K562 (cell line): ENCODE data around the gene CETN1.

Experiments
- HES1 ChIP-seq: fragments of 450-650 bp; IDR thresholded peaks from 2 replicates; pipeline ENCODE4 v1.6.1; 2016; ENCODE audit warnings: low read depth, mild to moderate bottlenecking, moderate library complexity
- SRF ChIP-seq, 2 experiments: fragments of 250-450, 450-650 bp in 1 of 2; sonication (Bioruptor Pico) in 1 of 2; sonication (generic) in 1 of 2; formaldehyde crosslinking; IDR thresholded peaks; 2 replicates each; pipeline versions ENCODE4 v1.5.0 to v1.5.1; 2020 to 2022; ENCODE audit warnings: mild to moderate bottlenecking in 1 of 2, missing genetic modification reagents in 1 of 2

GRCh38 chr18:612156-612555 lies 32.0 kb downstream of the CETN1 start:
- TF ChIP-seq SRF (CRISPR knock-in tag; IDR thresholded peaks at IDR 0.05) = no peak
- TF ChIP-seq HES1 = no peak
